HG02981 (cell line): ENCODE measurements around the gene CEP97.
"Not testable (repeated sequence)": the region's sequence is repeated elsewhere in the genome, so short reads cannot be mapped to it uniquely, and the experiment has no call there.

Experiments
- ATAC-seq: cut with Tn5 transposase; IDR thresholded peaks from one replicate; pipeline ENCODE4 v1.9.1; 2021; ENCODE audit warnings: mild to moderate bottlenecking, moderate library complexity; ENCODE audit not compliant: unreplicated experiment

The CEP97 gene

GRCh38 chr3:101777745-101778281 lies 53.4 kb downstream of the CEP97 start:
- not testable (repeated sequence) for ATAC-seq

- no peak for ATAC-seq
Measured at GRCh38 chr3:101778385-101779046, 54.1 kb downstream of the CEP97 start.

- ATAC-seq = peak; percentile 97
Measured at GRCh38 chr3:101779047-101779821, 54.8 kb downstream of the CEP97 start, which contains the start of gene NXPE3. TSS of gene NXPE3 (plus strand) at chr3:101779211. CDS start at chr3:101785597, 6,386 bp downstream.

- no peak for ATAC-seq
Measured at GRCh38 chr3:101779822-101780381, 55.5 kb downstream of the CEP97 start.

- no peak for ATAC-seq
Measured at GRCh38 chr3:101780661-101781060, 56.2 kb downstream of the CEP97 start.

GRCh38 chr3:101781166-101781565 lies 56.8 kb downstream of the CEP97 start:
- no peak for ATAC-seq

- ATAC-seq = no peak
Measured at GRCh38 chr3:101784855-101785613, 60.6 kb downstream of the CEP97 start.

GRCh38 chr3:101791778-101792177 lies 67.4 kb downstream of the CEP97 start:
- peak; percentile 97 for ATAC-seq

GRCh38 chr3:101796077-101796680 lies 71.8 kb downstream of the CEP97 start:
- ATAC-seq = no peak

GRCh38 chr3:101801174-101801573 lies 76.8 kb downstream of the CEP97 start:
- ATAC-seq = no peak

GRCh38 chr3:101802179-101802578 lies 77.8 kb downstream of the CEP97 start:
- no peak for ATAC-seq

GRCh38 chr3:101803173-101803782 lies 78.9 kb downstream of the CEP97 start:
- peak; percentile 95 for ATAC-seq

GRCh38 chr3:101803939-101804338 lies 79.5 kb downstream of the CEP97 start:
- ATAC-seq = no peak

GRCh38 chr3:101806491-101806890 lies 82.1 kb downstream of the CEP97 start:
- ATAC-seq = no peak

- peak; percentile 68 for ATAC-seq
Measured at GRCh38 chr3:101807888-101808287, 83.5 kb downstream of the CEP97 start.

GRCh38 chr3:101809178-101810021 lies 85.0 kb downstream of the CEP97 start:
- no peak for ATAC-seq

GRCh38 chr3:101810022-101810418 lies 85.6 kb downstream of the CEP97 start:
- ATAC-seq = no peak

GRCh38 chr3:101811875-101812274 lies 87.5 kb downstream of the CEP97 start:
- no peak for ATAC-seq

GRCh38 chr3:101812895-101813294 lies 88.5 kb downstream of the CEP97 start:
- no peak for ATAC-seq
